GOT3 (cell line): ENCODE measurements around the gene TSPO2.
"Not testable (repeated sequence)": the region's sequence is repeated elsewhere in the genome, so short reads cannot be mapped to it uniquely, and the experiment has no call there.

ENCODE experiments used
- DNase-seq: peaks from one replicate; lab custom pipeline; 2025; ENCODE audit warnings: mixed read lengths; lab: John Stamatoyannopoulos, UW

Gene TSPO2, protein sequence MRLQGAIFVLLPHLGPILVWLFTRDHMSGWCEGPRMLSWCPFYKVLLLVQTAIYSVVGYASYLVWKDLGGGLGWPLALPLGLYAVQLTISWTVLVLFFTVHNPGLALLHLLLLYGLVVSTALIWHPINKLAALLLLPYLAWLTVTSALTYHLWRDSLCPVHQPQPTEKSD

GRCh38 chr6:41042226-41043055 lies at the start of gene TSPO2:
Gene TSPO2, plus strand, starts transcription at chr6:41042467. Its CDS starts 519 bp downstream, at chr6:41042986.
- DNase-seq, result no peak

DNA sequence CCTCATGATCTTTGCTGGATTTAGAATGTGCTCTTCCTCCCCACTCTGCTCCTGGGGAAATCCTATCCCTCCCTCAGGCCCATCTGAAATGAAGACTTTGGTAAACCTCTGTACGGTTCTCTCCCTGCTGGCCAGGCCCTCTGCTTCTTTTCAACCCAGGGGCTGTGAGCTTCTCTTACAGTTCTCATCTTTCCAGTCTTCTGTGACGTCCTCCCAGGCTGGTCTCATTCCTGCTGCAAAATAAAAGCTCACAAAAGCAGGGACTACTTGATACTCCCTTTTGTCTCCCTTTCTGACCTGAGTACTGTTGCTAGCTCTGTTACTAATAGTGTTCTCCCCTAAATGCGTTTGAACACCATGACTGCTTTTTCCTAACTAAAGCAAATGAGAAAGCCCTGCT lies 49.5 kb upstream of the TSPO2 start:
- DNase-seq, result no peak

- no peak for DNase-seq
Measured at GRCh38 chr6:40996591-40997233, 45.6 kb upstream of the TSPO2 start.

GRCh38 chr6:40997234-40997957 lies 44.9 kb upstream of the TSPO2 start:
- DNase-seq, result no peak

DNA sequence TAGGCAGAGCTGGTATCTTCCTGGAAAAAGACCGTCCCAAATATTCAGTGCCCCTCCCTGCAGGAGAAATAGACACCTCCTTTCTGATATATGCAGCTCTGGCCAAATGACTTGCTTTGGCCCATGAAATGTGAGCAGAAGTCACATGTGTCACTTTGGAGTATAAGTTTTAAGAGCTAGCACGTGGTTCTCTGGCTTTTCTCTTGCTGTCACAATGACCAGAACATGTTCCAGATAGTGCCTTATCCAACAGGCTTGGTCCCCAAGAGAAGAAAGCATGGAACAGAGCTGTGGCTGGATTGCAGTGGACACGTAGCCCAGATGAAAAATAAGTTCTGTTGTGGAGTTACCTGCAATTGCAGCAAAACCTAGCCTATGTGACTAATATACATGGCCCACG lies 43.6 kb upstream of the TSPO2 start:
- no peak for DNase-seq

GRCh38 chr6:40999569-40999968 lies 42.7 kb upstream of the TSPO2 start:
- no peak for DNase-seq

DNA sequence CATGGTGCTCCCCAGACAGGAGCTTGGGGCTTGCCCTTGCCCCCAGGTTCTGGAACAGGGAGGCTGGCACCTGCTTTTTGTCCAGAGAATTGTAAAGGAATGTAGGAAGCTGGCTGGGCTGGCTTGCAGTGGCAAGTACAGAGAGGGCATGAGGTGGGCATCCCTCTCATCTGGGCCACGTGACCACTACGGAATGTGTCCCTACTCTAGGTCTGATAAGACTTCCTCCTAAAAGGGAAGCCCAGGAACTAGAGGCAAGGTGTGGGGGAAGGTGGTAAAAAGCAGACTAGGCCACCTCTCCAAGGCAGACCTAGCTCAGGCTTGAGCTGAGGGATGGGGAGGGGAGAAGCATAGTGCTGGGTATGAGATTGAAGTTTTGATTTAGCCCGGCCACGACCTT lies 42.0 kb upstream of the TSPO2 start:
- DNase-seq, result no peak

DNA sequence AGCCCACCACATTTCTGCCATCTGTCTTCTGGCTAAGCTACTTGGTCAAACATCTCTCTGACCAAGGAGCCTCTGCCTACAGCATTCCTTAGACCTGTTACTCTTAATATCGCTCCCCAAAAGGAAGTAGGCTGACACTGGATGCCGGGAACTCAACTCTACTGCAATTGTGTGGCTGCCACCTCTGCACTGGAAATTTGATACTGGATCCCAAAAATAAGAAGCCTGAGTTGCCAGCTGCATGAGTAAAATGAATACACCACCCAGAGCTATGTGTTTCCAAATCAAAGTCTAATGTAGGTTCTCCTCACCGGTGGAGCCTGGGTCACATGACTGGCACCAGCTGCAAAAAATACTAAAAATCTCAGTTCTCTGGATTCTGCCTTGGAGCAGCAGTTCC lies 40.1 kb upstream of the TSPO2 start:
- DNase-seq, result no peak

DNA sequence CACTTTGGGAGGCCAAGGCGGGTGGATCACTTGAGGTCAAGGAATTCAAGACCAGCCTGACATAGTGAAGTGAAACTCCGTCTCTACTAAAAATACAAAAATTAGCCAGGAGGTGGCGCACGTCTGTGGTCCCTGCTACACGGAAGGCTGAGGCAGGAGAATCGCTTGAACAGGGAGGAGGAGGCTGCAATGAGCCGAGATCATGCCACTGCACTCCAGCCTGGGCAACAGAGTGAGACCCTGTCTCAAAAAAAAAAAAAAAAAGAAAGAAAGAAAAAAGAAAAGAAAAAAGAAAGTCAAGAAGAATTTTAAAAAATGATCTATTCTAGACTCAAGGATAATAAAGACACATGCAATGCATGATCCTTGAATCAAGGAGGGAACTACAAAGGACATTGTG lies 36.0 kb upstream of the TSPO2 start:
- DNase-seq, result peak; percentile 17

DNA sequence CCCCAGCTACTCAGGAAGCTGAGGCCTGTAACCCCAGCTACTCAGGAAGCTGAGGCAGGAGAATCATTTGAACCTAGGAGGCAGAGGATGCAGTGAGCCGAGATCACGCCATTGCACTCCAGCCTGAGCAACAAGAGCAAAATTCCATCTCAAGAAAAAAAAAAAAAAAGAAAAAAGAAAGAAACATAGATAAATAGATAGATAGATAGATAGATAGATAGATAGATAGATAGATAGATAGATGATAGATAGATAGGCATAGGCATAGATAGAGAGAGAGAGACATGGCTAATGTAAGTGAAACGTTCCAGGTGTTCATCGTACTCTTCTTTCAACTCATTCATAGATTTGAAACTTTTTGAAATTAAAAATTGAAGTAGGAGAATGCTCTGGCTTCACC lies 35.3 kb upstream of the TSPO2 start:
- not testable (repeated sequence) for DNase-seq

GRCh38 chr6:41008011-41008410 lies 34.3 kb upstream of the TSPO2 start:
- no peak for DNase-seq

DNA sequence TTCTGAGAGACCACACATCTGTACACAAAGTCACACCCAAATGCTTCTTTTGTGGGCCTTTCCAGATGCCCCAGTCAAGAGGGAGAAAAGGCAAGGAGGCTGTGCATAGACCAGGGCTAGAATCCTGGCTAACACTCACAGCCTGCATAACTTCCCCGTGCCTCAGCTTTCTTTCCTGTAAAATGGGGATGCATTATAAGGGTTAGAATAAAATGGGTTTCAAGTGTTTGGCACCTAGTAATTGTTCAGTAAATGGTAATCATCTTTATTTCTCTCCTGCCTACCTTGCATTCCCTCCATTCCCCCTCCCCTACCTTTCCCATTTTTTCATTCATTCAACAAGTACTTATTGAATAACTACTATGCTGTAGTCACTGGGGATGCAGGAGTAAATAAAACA lies 32.6 kb upstream of the TSPO2 start:
- DNase-seq, result no peak

- no peak for DNase-seq
Measured at GRCh38 chr6:41011673-41012072, 30.6 kb upstream of the TSPO2 start.

- DNase-seq, result no peak
Measured at GRCh38 chr6:41013466-41014153, 28.7 kb upstream of the TSPO2 start.

DNA sequence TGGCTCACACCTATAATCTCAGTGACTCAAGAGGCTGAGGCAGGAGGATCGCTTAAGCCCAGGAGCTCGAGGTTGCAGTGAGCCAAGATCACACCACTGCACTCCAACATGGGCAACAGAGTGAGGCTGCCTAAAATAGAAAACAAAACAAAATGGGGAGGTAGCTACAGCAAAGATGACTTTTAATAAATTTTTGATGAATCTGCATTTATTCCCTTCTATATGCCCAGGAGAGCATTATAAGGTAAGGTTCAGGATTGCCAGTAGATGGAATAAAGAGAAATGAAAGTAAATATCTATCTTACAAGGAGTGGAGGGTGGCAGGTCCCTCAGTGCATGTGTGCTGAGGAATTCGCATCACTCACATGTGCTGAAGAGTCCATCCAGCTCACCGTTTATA lies 27.5 kb upstream of the TSPO2 start:
- no peak for DNase-seq

- not testable (repeated sequence) for DNase-seq
Measured at GRCh38 chr6:41015860-41016259, 26.4 kb upstream of the TSPO2 start.

- no peak for DNase-seq
Measured at GRCh38 chr6:41017663-41018062, 24.6 kb upstream of the TSPO2 start.

- DNase-seq, result no peak
Measured at GRCh38 chr6:41021832-41022231, 20.4 kb upstream of the TSPO2 start.

DNA sequence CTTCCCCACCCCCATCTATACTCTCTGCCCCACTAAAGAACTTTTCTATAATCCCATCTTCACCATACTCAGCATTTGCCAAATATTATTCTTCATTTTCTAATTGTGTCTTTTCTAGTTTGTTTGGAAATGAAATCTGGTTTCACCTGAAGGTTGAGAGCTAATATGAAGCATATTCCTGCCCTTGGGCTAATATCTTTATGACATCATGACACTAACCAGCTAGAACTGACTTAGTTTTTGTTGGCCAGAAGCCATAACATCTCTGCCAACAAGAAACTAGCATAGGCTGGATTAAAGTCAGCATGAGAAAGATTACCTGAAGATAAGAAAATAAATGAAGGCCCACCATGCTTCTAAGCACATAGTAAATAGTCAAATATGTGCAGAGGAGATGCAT lies 20.0 kb upstream of the TSPO2 start:
- DNase-seq, result no peak

GRCh38 chr6:41023114-41023513 lies 19.2 kb upstream of the TSPO2 start:
- no peak for DNase-seq

DNA sequence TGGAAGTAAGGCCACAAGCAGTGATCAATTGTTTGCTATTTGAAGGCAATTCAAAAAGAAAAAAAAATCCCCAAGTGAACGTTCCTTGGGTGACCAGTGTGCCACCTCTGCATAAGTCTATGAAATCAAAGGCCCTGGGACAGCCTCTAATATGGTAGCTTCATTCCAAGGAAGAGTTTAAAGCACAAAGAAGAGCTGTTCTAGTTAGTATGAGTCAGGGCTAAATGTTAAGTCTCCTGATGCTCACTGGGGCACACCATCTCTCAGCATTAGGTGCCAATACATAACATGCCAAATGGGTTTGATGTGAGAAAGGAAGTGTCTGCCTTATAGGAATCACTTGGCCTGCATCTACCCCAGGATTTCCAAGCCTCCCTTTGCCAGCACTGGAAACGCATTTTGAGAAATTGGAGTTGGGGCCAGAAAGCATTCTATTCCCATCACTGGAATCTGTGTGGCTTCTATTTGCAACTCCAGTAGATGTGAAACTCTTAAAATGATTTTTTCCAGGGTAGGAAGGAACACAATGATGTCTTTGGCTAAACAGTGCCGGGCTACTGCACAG lies 16.2 kb upstream of the TSPO2 start:
- DNase-seq, result no peak

- DNase-seq, result no peak
Measured at GRCh38 chr6:41027241-41027640, 15.0 kb upstream of the TSPO2 start.
